Measurements from ENCODE around the gene APLP1. TPM values are rescaled to one million over a fixed set of nuclear protein-coding genes. Genes with fewer than 3 reads are reported as not detected.

Gene APLP1
- polyA plus RNA-seq, 1 donor (not counting 4 experiments of a cell fraction or from before 2014, with no cell fraction given) = 0.50 TPM

- H2AFZ ChIP-seq (ENCODE audit: control insufficient read depth, low read length) = no peak overlapping the region
- H3K27ac ChIP-seq (ENCODE audit: control insufficient read depth, insufficient read depth, low read length) = no peak overlapping the region
- H3K36me3 ChIP-seq (ENCODE audit: control insufficient read depth in 2 of 2, extremely low read depth in 1 of 2, insufficient read depth in 2 of 2, low read length in 2 of 2) = peaks cover 15 to 28% of the 10 kb centered on the region in 2 experiments
- no peaks in the 10 kb centered on the region for H3K27me3 ChIP-seq (ENCODE audit: control insufficient read depth, extremely low read depth, insufficient read depth, low read length)
- H3K9ac ChIP-seq (ENCODE audit: control insufficient read depth, extremely low read depth, insufficient read depth, low read length) = no peak overlapping the region
- DNase-seq (ENCODE audit: low read depth, low spot score) (no peak), FAIRE-seq (no peak)
- H3K4me1 ChIP-seq (ENCODE audit: control insufficient read depth, extremely low read depth, insufficient read depth, low read length) = no peaks in the 10 kb centered on the region
- H4K20me1 ChIP-seq (ENCODE audit: control insufficient read depth, extremely low read depth, insufficient read depth, low read length) = no peaks in the 10 kb centered on the region
- no peaks in the 10 kb centered on the region for H3K79me2 ChIP-seq (ENCODE audit: control insufficient read depth, insufficient read depth, low read length)
- no peaks in the 10 kb centered on the region for H3K9me1 ChIP-seq (ENCODE audit: control insufficient read depth, extremely low read depth, insufficient read depth, low read length)
- no peak overlapping the region for H3K4me2 ChIP-seq (ENCODE audit: control insufficient read depth, extremely low read depth, insufficient read depth, low read depth, low read length)
- H3K9me3 ChIP-seq (ENCODE audit: control insufficient read depth, low read depth, low read length) = no peaks in the 10 kb centered on the region
- dilution Hi-C loops (cut with MboI; ENCODE audit: extremely low pct_ligation_motif_present, low sequenced_read_pairs) = no loop called here
- TF ChIP-seq CTCF (optimal IDR thresholded peaks at IDR 0.05 in 1 of 3, IDR thresholded peaks at IDR 0.05 in 1 of 3, conservative IDR thresholded peaks at IDR 0.05 in 1 of 3; ENCODE audit: extremely low read depth in 1 of 3, insufficient read depth in 2 of 3, low read length in 3 of 3) = no peak
- TF ChIP-seq EZH2 (IDR thresholded peaks at IDR 0.05; ENCODE audit: low read length) = no peak
- no peak overlapping the region for H3K4me3 ChIP-seq (ENCODE audit: control insufficient read depth in 2 of 3, extremely low read depth in 1 of 3, insufficient read depth in 2 of 3, low read depth in 1 of 3, low read length in 3 of 3)
Measured at GRCh38 chr19:35888398-35888797, 20.0 kb downstream of the APLP1 start.

GRCh38 chr19:35889370-35890112 lies 21.2 kb downstream of the APLP1 start:
- TF ChIP-seq EZH2 (IDR thresholded peaks at IDR 0.05; ENCODE audit: low read length) = no peak
- TF ChIP-seq CTCF (optimal IDR thresholded peaks at IDR 0.05 in 1 of 3, IDR thresholded peaks at IDR 0.05 in 1 of 3, conservative IDR thresholded peaks at IDR 0.05 in 1 of 3; ENCODE audit: extremely low read depth in 1 of 3, insufficient read depth in 2 of 3, low read length in 3 of 3) = no peak
- Histone ChIP-seq H3K79me2 (ENCODE audit: control insufficient read depth, insufficient read depth, low read length) (no peaks in the 10 kb centered on the region), H3K27ac (ENCODE audit: control insufficient read depth, insufficient read depth, low read length) (no peak overlapping the region), H3K4me1 (ENCODE audit: control insufficient read depth, extremely low read depth, insufficient read depth, low read length) (no peaks in the 10 kb centered on the region), H3K36me3 (ENCODE audit: control insufficient read depth in 2 of 2, extremely low read depth in 1 of 2, insufficient read depth in 2 of 2, low read length in 2 of 2) (peaks cover 15 to 32% of the 10 kb centered on the region in 2 experiments), H3K9me3 (ENCODE audit: control insufficient read depth, low read depth, low read length) (no peaks in the 10 kb centered on the region), H3K4me2 (ENCODE audit: control insufficient read depth, extremely low read depth, insufficient read depth, low read depth, low read length) (no peak overlapping the region), H3K9me1 (ENCODE audit: control insufficient read depth, extremely low read depth, insufficient read depth, low read length) (no peaks in the 10 kb centered on the region), H4K20me1 (ENCODE audit: control insufficient read depth, extremely low read depth, insufficient read depth, low read length) (no peaks in the 10 kb centered on the region), H3K27me3 (ENCODE audit: control insufficient read depth, extremely low read depth, insufficient read depth, low read length) (no peaks in the 10 kb centered on the region), H2AFZ (ENCODE audit: control insufficient read depth, low read length) (no peak overlapping the region), H3K4me3 (ENCODE audit: control insufficient read depth in 2 of 3, extremely low read depth in 1 of 3, insufficient read depth in 2 of 3, low read depth in 1 of 3, low read length in 3 of 3) (no peak overlapping the region), H3K9ac (ENCODE audit: control insufficient read depth, extremely low read depth, insufficient read depth, low read length) (no peak overlapping the region)
- no peak for FAIRE-seq
- dilution Hi-C loops (cut with MboI; ENCODE audit: extremely low pct_ligation_motif_present, low sequenced_read_pairs) = no loop called here
- DNase-seq (ENCODE audit: low read depth, low spot score) = no peak

Measured in keratinocyte (primary cell).